Hepatic stellate cell (primary cell): Measurements from ENCODE around the gene GGCX.

ENCODE experiments used
- DNase-seq: peaks from one replicate; pipeline ENCODE4 v3.0.0; 2011; ENCODE audit warnings: low spot score

Gene GGCX

DNA sequence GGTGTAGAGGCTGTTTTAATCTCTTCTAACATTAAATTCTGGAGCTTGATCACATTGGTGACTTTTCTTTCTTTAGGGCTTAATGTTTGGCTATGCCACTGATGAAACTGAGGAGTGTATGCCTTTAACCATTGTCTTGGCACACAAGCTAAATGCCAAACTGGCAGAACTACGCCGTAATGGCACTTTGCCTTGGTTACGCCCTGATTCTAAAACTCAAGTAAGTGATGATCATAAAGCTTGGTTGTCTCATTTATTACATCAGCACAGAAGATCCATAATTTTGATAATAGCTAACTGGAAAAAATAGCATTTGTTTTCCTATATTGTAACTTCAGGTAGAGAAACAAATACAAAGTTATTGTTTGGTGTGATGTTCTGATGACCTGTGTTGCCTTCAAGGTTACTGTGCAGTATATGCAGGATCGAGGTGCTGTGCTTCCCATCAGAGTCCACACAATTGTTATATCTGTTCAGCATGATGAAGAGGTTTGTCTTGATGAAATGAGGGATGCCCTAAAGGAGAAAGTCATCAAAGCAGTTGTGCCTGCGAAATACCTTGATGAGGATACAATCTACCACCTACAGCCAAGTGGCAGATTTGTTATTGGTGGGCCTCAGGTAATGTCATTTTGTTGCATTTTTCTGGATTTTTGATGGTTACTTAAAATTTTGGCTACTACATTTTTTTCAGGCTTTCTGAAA lies 19.4 kb downstream of the GGCX start:
- no peak for DNase-seq

DNA sequence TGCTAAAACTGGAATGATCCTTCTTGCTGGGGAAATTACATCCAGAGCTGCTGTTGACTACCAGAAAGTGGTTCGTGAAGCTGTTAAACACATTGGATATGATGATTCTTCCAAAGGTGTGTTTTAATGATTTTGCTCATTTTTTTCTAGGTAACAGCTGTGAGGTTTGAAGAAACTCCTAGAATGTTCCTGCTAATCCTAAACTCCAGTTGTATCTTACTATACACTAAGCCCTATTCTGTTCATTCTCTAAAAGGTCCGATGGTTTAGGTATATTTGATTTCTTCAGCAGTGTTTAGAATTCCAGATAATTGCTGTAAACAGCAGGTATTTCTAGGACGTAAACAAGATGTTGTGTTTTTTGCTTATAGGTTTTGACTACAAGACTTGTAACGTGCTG lies 20.0 kb downstream of the GGCX start:
- DNase-seq = no peak

- no peak for DNase-seq
These were observed 21.1 kb downstream of the GGCX start for GRCh38 chr2:85540133-85540648.

DNA sequence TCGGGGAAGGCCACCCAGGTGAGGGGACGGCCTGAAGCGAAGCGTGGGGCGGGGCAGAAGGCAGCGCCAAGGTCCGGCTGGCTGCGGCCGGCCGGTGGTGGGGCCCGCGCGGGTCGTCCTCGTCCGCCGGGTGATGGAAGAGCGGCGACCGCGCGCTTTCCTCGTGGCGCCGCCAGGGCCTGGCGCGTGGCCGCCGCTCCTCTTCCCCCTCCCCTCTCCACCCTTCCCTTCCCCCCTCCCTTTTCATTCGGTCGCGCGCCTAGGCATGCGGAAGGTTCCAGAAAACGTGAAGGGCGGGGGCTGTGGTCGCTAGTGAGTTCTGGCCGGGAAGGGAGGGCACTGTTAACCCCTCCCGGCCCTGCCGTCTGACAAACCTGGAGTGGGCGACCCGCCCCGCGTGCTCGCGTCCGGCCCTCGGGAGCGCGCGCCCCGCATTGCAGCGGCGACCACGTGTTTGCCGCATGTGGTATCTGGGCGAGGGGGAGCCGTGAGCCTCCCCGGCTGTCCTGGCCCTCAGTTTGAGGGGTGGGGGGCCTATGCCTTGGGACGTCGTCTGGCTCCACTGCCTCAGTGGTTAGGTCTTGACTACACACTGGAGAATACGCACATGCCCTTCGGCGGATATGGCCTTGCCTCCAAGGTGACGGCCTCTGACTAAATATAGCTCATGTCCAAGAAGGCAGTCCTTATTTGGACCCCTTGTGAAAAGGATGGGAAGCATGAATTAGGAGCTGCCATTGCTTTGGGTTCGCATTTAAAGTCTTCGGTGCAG lies 21.7 kb downstream of the GGCX start:
- peak; percentile 45 for DNase-seq

GRCh38 chr2:85538507-85539360 lies 22.6 kb downstream of the GGCX start, which contains the start of gene MAT2A:
Gene MAT2A (plus strand): TSS chr2:85539168. CDS start chr2:85539288, 120 bp downstream.
- peak; percentile 92 for DNase-seq

DNA sequence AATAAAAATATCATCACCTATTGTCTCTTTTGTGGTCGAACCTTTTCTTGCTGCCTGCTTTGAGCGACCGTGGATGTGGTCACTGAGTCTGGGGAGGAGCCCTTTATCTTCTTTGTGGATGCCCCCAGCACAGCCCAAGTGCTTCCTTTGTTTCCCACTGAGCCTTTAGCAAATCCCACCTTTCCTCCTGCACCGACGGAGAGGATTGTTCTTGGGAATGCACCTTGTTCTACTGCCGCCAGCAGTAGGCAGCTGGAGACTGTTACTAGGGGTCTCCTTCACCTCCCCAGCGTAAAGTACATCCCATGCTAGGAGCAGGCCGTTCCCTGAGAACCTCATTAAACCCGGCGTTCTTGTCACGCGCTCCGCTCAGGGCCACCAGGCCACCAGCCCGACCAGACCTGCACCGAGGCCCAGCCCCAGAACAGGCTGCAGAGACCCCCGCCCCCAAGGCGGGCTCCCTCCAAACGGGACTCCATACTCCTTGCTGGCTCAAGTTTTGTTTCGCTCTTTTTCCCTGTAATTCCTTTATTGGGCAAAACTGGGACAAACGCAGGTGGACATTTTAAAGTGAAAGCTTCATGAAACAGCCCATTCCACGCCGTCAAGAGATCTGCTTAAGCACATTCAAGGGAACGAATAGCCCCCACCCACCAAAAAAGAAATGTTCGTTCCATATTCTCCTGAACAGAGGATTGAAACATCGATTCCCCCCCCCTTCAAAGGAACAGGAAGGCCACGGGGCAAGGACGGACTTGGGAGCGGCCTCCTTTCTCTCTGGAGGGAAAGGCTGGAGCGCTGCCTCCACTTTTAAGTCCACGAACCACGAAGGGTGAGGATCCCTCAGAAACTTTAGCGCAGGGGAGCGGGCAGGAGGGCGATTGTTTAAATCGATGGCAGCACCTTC lies 23.4 kb downstream of the GGCX start:
- peak; percentile 24 for DNase-seq

- DNase-seq = peak; percentile 66
These were observed 24.8 kb downstream of the GGCX start for GRCh38 chr2:85536479-85536878.

DNA sequence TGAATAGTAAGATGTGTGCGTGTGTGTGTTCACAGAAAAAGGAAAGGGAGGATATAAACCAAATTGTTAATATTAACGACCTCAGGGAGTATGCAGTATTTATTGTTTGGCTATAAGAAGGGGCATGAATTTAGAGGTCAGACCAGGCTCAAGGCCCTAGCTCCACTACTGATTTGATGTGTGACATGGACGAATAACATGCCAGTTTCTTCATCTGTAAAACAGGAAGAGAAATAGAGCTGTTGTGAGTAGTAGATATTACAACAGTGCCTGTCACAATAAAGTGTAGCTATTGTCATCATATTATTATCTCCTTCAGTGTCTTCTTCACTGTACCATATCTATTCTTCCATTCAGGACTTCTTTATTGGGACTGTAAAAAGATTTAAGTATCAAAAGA lies 26.4 kb downstream of the GGCX start:
- DNase-seq = no peak

DNA sequence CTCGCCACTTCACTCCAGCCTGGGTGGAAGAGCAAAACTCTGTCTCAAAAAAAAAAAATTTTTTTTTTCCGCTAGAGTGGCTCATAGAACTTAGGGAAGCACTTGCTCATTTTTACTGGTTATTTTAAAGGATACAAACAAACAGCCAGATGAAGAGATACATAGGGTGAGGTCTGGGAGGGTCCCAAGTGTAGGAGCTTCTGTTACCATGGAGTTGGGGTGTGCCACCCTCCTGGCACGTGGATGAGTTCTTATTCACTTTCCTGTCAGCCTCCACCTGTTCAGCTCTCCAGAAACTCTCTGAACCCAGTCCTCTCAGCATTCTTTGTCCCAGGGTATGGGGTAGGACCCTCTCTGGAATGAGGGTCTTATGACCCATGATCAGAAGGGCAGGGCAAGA lies 27.2 kb downstream of the GGCX start:
- DNase-seq = no peak

GRCh38 chr2:85531589-85531988 lies 29.7 kb downstream of the GGCX start:
- no peak for DNase-seq

DNA sequence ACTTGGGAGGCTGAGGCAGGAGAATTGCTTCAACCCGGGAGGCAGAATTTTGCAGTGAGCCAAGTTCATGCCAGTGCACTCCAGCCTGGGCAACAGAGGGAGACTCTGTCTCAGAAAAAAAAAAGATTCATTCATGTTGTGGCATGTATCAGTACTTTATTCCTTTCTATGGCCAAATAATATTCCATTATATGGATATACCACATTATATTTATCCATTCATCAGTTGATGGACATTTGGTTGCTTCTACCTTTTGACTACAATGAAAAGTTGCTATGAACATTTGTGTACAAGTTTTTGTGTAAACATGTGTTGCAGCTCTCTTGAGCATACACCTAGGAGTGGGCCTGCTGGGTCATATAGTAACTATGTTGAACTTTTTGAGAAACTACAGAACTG lies 31.5 kb downstream of the GGCX start:
- DNase-seq = no peak

DNA sequence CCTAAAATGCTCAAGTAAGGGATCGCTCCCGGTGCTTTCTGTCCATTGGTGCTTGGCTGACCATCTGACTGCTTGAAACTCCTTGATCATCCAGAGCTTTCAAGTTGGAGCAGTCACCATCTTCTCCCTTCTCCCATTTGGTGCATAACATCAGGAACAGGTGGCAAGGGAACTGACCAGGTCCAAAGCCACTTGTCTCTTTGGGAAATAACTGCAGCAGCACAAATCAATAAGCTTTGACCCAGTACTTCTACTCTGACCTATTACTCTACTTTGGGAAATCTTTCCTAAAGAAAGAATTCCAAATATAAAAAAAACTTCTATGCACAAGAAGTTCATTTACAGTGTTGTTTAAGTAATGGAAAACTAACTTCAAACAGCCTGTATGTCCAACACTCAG lies 32.9 kb downstream of the GGCX start:
- DNase-seq = no peak

DNA sequence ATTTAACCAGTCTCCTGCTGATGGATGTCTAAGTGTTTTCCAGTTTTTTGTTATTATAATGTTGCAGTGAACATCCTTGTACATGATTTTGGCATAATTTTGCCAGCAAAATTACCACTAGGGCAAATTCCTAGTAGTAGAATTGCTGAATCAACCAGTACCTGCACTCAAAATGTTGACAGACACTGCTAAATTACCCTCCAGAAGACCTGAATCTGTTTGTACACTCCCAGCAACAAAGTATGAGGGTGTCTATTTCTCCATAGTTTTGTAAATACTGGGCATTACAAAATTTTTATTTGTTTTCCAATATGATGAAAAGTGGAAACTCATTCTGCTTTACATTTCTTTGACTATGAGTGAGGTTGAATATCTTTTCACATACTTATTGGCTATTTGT lies 33.5 kb downstream of the GGCX start:
- no peak for DNase-seq

DNA sequence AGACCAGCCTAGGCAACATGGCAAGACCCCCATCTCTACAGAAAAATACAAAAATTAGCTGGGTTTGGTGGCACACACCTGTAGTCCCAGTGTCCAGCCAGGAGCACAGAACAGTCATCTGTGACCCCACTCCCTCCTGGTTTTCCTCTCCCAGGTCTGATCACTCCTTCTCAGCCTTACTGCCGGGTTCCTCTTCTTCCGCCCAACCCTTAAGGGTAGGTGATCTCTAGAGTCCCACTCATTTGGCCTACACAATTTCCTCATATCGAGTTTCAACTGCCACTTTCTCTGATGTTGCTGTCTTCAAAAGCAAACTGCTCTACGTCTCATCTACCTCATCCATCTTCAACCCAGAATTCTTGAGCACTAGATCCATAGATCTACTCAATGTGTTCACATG lies 35.7 kb downstream of the GGCX start:
- DNase-seq = no peak

DNA sequence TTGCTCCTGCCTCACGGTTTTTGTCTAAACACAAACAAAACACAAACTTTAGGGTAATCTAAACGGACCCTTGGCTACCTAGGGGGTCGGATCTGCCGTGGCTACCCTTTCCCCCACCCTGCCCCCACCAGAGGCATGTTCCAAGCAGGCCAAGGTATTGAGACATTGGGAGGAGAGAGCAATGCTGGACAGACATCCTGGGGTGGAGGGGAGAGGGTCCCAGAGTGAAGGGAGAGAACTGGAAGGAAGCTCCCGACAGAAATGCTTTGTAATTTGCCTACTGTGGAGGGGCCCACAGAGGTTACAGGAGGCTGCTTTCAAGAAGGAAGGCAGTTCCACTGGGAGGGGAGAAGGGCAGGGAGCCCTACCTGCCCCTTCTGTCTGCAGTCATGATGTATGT lies 36.3 kb downstream of the GGCX start:
- no peak for DNase-seq

DNA sequence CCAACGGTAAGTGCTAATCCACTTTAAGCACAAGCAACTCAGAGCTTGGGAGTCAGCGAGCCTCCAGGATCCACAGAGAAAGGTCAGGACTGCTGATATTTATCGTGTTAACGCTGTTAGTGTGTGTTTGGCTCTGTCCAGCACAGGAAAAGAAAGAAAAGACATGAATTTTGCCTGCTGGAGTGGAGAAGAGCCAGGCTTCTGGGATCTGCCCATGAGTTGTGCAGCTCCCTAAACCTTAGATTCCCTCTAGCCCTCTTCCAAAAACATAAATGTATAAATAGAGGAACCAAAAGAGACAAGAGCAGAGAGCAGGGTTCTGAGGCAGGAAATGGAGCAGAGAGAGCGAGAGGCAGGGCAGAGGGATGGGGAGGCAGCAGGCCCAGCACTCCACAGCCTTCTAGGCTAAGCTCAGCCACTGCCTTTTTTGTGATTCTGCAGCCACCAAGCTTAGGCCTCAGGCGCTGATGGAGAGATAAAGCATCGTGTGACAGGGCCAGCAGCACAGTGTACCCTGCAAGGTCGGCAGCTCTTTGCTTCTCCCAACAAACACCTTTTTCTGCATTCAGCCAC lies 36.9 kb downstream of the GGCX start:
- no peak for DNase-seq

DNA sequence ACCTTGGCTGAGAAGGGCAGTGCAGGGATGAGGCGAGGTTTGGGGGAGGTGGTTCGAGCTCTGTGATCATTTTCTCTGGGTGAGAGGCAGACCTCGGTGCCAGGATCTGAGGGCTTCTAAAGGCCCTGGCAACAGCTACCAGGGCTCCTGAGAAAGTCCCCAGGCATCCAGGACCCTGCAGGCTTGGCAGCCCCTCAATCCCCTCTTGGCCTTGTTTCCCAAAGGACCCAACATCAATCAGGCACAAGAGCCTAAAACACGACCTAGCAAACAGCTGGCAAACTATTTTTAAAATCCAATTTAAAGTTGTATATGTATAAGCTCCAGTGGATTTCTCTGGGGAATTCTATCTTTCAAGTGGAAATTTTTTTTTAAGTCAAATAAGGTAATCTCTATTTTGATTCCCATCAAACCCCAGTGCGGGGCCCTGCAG lies 37.4 kb downstream of the GGCX start:
- DNase-seq = no peak

- DNase-seq = no peak
These were observed 38.0 kb downstream of the GGCX start for GRCh38 chr2:85523062-85523902.

DNA sequence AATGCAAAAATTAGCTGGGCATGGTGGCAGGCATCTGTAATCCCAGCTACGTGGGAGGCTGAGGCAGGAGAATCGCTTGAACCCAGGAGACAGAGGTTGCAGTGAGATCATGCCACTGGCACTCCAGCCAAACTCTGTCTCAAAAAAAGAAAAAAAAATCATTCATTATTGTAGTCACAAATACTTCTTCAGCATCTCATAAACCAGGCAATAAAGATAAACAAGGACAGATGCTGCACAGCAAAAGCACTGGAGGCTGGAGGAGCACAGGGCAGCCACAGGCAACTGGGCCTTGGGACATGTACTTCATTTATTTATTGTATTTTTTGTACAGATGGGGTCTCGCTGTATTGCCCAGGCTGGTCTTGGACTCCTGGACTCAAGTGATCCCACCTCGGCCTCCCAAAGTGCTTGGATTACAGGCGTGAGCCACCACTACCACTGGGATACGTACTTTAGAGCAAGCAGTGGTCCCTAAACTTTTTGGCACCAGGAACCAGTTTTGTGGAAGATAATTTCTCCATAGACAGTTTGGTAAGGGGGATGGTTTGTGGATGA lies 39.1 kb downstream of the GGCX start:
- DNase-seq = no peak
